Measurements from ENCODE around the gene ISCA2.
"Not testable (repeated sequence)": the region's sequence is repeated elsewhere in the genome, so short reads cannot be mapped to it uniquely, and the experiment has no call there.

ISCA2 gene, protein sequence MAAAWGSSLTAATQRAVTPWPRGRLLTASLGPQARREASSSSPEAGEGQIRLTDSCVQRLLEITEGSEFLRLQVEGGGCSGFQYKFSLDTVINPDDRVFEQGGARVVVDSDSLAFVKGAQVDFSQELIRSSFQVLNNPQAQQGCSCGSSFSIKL

GRCh38 chr14:74493343-74494261 lies at the start of gene ISCA2:
Gene ISCA2 (plus strand): TSS chr14:74493765. CDS start chr14:74493775, 10 bp downstream.
- peak; percentile 99 for DNase-seq (ENCODE audit: low read depth)

DNA sequence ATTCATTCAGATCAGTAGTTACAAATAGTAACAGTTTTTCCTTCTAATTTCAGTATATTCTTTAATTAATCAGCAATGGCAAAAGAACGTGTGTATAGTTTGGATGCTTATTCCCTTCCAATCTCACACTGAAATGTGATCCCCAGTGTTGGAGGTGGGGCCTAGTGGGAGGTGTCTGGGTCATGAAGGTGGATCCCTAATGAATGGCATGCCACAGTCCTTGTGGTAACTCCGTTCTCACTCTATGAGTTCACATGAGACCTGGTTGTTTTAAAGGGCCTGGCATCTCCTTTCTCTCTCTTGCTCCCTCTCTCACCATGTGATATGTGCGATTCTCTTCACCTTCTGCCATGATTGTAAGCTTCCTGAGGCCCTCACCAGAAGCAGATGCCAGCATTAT lies 48.7 kb upstream of the ISCA2 start:
- DNase-seq (ENCODE audit: low read depth), result no peak

GRCh38 chr14:74454397-74454796 lies 39.2 kb upstream of the ISCA2 start:
- not testable (repeated sequence) for DNase-seq (ENCODE audit: low read depth)

DNA sequence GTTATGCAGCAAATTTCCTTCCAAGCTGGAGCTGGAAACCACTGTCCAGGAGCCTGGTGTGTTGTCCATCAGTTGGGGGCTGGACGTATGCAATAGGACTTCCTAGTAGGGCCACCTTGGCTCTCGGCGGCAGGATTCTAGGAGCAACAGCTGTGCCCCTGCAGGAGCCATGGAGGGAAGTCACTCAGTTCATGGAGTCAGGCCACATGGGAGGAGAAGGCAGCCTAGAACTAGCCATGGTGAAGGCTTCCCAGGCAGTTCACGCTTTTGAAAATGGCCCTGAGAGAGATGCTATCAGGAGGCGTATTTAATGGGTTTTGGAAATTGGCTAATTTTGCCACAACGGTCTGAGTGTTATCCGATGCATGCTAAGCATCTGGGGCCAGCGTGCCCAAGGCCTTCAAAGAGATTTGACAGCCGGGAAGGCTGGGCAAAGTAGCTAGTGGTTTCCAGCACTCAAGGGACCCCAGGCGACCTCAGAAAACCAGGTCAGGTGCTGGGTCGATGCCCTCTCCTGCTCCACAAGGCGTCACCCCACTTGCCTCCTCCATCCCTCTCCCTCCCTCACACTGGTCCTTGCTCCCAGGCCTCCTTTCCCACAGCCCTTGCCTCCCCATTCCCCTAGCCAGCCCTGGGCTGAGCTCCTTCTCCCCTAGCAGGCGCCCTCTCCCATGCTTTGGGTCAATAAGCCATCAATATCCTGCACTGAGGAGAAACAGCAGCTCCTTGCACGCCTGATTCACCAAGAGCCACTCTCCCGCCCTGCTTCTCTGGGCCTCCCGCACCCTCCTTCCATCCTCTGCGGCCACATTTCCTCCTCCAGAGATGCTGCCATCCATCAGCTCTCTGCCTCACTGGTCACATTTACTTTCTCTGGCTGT lies 36.6 kb upstream of the ISCA2 start:
- no peak for DNase-seq (ENCODE audit: low read depth)

DNA sequence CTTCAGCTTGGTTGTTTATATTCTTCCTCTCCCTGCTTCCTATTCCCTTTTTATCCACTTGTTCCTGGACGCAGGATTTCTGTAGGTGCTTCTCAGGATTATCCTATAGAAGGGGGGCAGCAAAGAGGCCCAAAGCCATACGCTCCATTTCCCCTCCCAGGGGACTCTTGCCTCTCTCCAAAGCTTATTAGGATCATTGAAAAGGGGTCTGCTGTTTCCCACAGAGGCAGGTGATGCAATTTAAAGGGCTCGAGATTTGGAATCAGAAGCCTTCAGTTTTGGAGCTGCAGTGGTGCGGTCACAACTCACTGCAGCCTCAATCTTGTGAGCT lies 36.0 kb upstream of the ISCA2 start:
- DNase-seq (ENCODE audit: low read depth), result no peak

- DNase-seq (ENCODE audit: low read depth), result peak; percentile 81
Measured at GRCh38 chr14:74459289-74459946, 34.1 kb upstream of the ISCA2 start.

- no peak for DNase-seq (ENCODE audit: low read depth)
Measured at GRCh38 chr14:74459976-74460375, 33.6 kb upstream of the ISCA2 start.

DNA sequence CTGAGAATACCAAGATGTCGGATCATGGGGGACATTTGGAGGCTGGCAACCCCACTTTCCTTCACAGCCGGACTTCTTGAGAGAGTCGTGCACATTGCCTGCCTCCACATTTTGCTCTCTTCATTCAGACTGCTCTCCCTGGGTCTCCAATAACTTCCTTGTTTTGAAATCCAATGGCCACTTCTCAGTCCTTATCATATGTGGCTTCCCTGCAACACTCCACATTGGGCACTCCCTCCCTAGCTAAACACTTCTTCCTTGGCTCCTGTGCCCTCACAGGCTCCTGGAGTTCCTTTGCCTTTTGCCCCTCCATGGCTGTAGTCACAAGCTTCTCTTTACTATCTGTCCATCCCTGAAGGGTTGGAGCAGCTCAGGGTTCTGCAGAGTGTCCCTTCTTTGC lies 30.6 kb upstream of the ISCA2 start:
- no peak for DNase-seq (ENCODE audit: low read depth)

- no peak for DNase-seq (ENCODE audit: low read depth)
Measured at GRCh38 chr14:74463697-74464096, 29.9 kb upstream of the ISCA2 start.

- no peak for DNase-seq (ENCODE audit: low read depth)
Measured at GRCh38 chr14:74464785-74465184, 28.8 kb upstream of the ISCA2 start.

GRCh38 chr14:74465335-74465734 lies 28.2 kb upstream of the ISCA2 start:
- no peak for DNase-seq (ENCODE audit: low read depth)

GRCh38 chr14:74468513-74468912 lies 25.1 kb upstream of the ISCA2 start:
- DNase-seq (ENCODE audit: low read depth), result no peak

DNA sequence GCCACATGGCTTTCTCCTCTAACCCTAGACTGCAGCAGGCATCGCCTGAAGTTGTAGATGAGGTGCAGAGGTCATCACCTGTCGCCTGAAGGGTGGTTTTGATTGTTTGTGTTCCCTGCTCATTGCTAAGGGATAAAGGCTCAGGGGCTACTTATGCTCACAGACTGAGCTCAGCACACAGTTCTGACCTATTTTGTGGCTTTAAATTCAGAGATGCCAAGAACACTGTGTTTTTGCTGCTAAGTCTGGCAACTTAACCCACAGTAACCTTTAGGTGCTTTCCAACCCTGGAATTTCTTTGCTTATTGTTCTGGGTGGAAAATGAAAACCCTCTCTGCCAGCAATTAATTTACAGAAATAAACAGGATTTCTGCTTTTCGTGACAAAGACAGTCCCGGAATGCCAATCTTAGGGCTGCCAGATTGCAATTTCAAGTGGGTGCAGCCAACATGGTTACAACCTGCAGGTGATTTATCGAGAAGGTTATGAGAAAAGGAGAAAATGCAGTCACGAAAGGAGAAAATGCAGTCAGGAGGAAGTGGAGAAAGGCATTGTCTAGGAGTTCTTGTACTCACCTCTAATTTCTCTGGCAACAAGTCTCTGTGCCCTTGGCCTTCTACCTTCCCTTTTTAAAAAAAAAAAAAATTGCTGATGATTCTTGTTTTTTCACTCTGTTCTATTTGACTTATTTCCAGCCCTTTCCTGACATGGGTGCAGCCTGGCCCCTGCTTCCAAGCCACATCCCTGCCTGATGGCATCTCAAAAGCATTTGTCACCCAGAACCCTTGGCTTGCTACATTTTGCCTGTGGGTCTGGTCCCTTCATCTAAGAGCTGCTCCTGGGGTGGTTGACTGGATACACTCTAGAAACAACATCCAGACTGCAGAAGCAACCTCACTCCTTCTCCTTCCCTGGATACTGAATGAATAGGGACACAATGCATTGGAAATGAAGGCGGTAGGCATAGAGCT lies 23.7 kb upstream of the ISCA2 start:
- no peak for DNase-seq (ENCODE audit: low read depth)

GRCh38 chr14:74472601-74473000 lies 21.0 kb upstream of the ISCA2 start:
- DNase-seq (ENCODE audit: low read depth), result no peak

GRCh38 chr14:74474376-74474775 lies 19.2 kb upstream of the ISCA2 start:
- DNase-seq (ENCODE audit: low read depth), result no peak

DNA sequence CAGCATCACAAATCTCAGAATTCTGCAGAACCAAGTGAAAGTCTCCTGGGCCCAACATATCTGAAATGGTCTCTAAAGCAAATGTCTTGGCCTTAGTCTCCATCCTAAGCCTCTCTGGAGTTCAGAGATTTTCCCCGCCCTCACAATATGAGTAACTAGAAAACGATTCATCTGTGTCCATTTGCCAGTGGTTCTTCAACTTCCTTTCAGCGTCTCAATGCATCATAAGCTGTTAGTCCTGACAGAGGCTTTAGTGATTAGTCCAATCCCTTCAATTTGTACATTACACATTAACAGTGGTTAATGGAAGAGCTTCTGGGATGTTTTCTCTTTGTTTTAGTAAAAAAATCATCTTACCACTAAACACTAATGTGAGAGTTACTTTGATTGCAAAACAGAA lies 17.9 kb upstream of the ISCA2 start:
- DNase-seq (ENCODE audit: low read depth), result peak; percentile 88

DNA sequence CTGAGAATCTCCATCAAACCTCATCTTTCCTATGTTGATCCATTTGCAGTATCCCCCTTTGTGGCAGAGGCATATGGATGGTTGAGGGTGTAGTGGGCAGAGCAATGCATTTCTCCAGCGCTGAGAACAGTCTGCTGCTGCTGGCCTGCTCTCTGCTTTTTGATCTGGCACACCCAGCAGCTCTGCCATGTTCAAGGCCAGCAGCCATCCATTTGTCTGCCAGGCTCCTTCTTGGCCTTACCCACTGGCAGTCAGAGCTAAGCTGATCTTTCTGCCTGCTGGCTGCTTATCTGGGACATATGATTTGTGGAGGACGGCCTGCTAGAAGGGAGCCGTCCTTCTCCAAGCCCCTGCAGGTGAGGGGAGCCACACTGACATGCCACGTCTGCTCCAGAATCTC lies 17.5 kb upstream of the ISCA2 start:
- DNase-seq (ENCODE audit: low read depth), result no peak

DNA sequence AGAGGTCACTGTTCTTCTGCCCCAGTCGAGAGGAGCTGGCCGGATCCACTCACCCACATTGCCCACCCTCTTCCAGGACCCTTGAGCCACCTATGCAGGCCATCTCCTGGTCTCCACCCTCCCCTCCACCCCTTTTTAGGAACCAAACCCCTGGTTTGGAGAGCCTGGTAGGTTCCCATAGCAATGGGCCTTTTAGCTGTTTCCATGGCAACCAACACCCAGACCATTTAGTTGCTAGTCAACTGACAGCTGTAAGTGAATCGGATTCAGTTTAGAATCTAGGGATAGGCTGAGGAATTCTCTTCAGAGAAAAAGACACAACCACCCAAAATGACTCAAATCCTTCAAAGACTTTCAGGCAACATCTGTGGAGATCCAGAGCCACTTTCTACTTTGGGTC lies 17.0 kb upstream of the ISCA2 start:
- no peak for DNase-seq (ENCODE audit: low read depth)

- DNase-seq (ENCODE audit: low read depth), result peak; percentile 58
Measured at GRCh38 chr14:74478996-74479635, 14.4 kb upstream of the ISCA2 start.

GRCh38 chr14:74480046-74480445 lies 13.5 kb upstream of the ISCA2 start:
- no peak for DNase-seq (ENCODE audit: low read depth)

- no peak for DNase-seq (ENCODE audit: low read depth)
Measured at GRCh38 chr14:74482571-74482970, 11.0 kb upstream of the ISCA2 start.

Measured in ELR (cell line).